ENCODE data around the gene USP49.

DNA sequence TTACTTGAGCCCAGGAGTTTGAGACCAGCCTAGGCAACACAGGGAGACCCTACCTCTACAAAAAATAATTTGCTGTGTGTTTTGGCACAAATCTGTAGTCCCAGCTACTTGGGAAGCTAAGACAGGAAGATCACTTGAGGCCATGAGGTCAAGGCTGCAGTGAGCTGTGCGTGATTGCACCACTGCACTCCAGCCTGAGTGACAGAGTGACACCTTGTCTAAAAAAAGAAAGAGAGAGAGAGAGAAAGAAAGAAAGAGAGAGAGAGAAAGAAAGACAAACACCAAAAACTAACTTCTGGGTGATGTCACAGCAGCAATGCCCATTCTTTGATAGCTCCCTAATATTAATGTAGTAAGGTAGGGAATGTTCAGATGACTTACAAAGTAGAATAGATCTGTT is 20.4 kb downstream of the USP49 start:
- no peak for TF ChIP-seq TAF1 (IDR thresholded peaks at IDR 0.05; ENCODE audit: low read depth, low read length)
- TF ChIP-seq POLR2AphosphoS5 (IDR thresholded peaks at IDR 0.05; ENCODE audit: low read depth, low read length) = no peak
- TF ChIP-seq POLR2A (IDR thresholded peaks at IDR 0.05; ENCODE audit: low read depth, low read length) = no peak
- TF ChIP-seq SPI1 (IDR thresholded peaks at IDR 0.05; ENCODE audit: low read depth, low read length) = no peak
- TF ChIP-seq PAX5 (IDR thresholded peaks at IDR 0.05; ENCODE audit: insufficient read depth, low read length, severe bottlenecking) = no peak
- TF ChIP-seq POU2F2 (IDR thresholded peaks at IDR 0.05; ENCODE audit: low read depth, low read length) = no peak

Measured in GM12891 (cell line).